ENCODE results near the gene GARIN5A.
A peak's percentile ranks its signal among the peaks of the same experiment; 100 is the strongest.
"Not testable (repeated sequence)": the region's sequence is repeated elsewhere in the genome, so short reads cannot be mapped to it uniquely, and the experiment has no call there.

Gene GARIN5A

GRCh38 chr19:50473336-50473735 lies 3.3 kb downstream of the GARIN5A start:
- peaks cover 0 to 16% (median 11%) of the 10 kb centered on the region in 4 experiments for H3K4me1 ChIP-seq (ENCODE audit: control extremely low read depth in 1 of 4, control insufficient read depth in 4 of 4, insufficient read depth in 4 of 4, low read length in 3 of 4)
- H3K27ac ChIP-seq (ENCODE audit: insufficient read depth in 1 of 2, low read depth in 1 of 2, low read length in 2 of 2, poor library complexity in 1 of 2, severe bottlenecking in 2 of 2); H3K9me3 ChIP-seq (ENCODE audit: control extremely low read depth in 1 of 5, control insufficient read depth in 4 of 5, insufficient read depth in 2 of 5, low read depth in 1 of 5, low read length in 4 of 5); H3K36me3 ChIP-seq (ENCODE audit: control insufficient read depth in 4 of 4, insufficient read depth in 4 of 4, low read length in 3 of 4); H3K27me3 ChIP-seq (replicated peaks in 2 of 5; ENCODE audit: control insufficient read depth in 4 of 5, insufficient read depth in 5 of 5, low read length in 4 of 5); POLR2A ChIA-PET; DNase-seq; H3K4me3 ChIP-seq (ENCODE audit: control insufficient read depth in 1 of 7, extremely low read depth in 1 of 7, insufficient read depth in 4 of 7, low read depth in 2 of 7, low read length in 6 of 7): not testable (repeated sequence)
- 73% methylated on average over 3 of the region's 3 CpGs for WGBS (ENCODE audit: insufficient coverage)
- CTCF ChIA-PET, result interaction anchor here (0.6 to 1.1 kb wide), 3 partner anchors 9 to 96 kb away, joined by 3 read pairs; no protein-coding TSS in a partner anchor

GRCh38 chr19:50468818-50469217 lies 7.8 kb downstream of the GARIN5A start:
- 90% methylated on average over 6 of the region's 6 CpGs for WGBS (ENCODE audit: insufficient coverage)
- CTCF ChIA-PET, result no interaction called here

GRCh38 chr19:50467566-50467965 lies 9.1 kb downstream of the GARIN5A start:
- no peak overlapping the region for H3K4me3 ChIP-seq (ENCODE audit: control insufficient read depth in 1 of 7, extremely low read depth in 1 of 7, insufficient read depth in 4 of 7, low read depth in 2 of 7, low read length in 6 of 7)
- no peaks in the 10 kb centered on the region for H3K4me1 ChIP-seq (ENCODE audit: control extremely low read depth in 1 of 4, control insufficient read depth in 4 of 4, insufficient read depth in 4 of 4, low read length in 3 of 4)
- no peak for DNase-seq
- H3K27me3 ChIP-seq (replicated peaks in 2 of 5; ENCODE audit: control insufficient read depth in 4 of 5, insufficient read depth in 5 of 5, low read length in 4 of 5), result peaks cover 0 to 2% (median 0%) of the 10 kb centered on the region in 5 experiments
- H3K9me3 ChIP-seq (ENCODE audit: control extremely low read depth in 1 of 5, control insufficient read depth in 4 of 5, insufficient read depth in 2 of 5, low read depth in 1 of 5, low read length in 4 of 5), result no peaks in the 10 kb centered on the region
- H3K27ac ChIP-seq (ENCODE audit: insufficient read depth in 1 of 2, low read depth in 1 of 2, low read length in 2 of 2, poor library complexity in 1 of 2, severe bottlenecking in 2 of 2), result no peak overlapping the region
- ChIA-PET CTCF (no interaction called here), POLR2A (no interaction called here)
- WGBS (ENCODE audit: insufficient coverage), result 90% methylated on average over 15 of the region's 18 CpGs
- no peaks in the 10 kb centered on the region for H3K36me3 ChIP-seq (ENCODE audit: control insufficient read depth in 4 of 4, insufficient read depth in 4 of 4, low read length in 3 of 4)

More at GRCh38 chr19:50468818-50469217, 7.8 kb downstream of the GARIN5A start:
- Histone ChIP-seq H3K36me3 (ENCODE audit: control insufficient read depth in 4 of 4, insufficient read depth in 4 of 4, low read length in 3 of 4) (no peaks in the 10 kb centered on the region), H3K27ac (ENCODE audit: insufficient read depth in 1 of 2, low read depth in 1 of 2, low read length in 2 of 2, poor library complexity in 1 of 2, severe bottlenecking in 2 of 2) (no peak overlapping the region), H3K4me1 (ENCODE audit: control extremely low read depth in 1 of 4, control insufficient read depth in 4 of 4, insufficient read depth in 4 of 4, low read length in 3 of 4) (no peaks in the 10 kb centered on the region), H3K4me3 (ENCODE audit: control insufficient read depth in 1 of 7, extremely low read depth in 1 of 7, insufficient read depth in 4 of 7, low read depth in 2 of 7, low read length in 6 of 7) (no peak overlapping the region), H3K27me3 (replicated peaks in 2 of 5; ENCODE audit: control insufficient read depth in 4 of 5, insufficient read depth in 5 of 5, low read length in 4 of 5) (peaks cover 0 to 2% (median 0%) of the 10 kb centered on the region in 5 experiments), H3K9me3 (ENCODE audit: control extremely low read depth in 1 of 5, control insufficient read depth in 4 of 5, insufficient read depth in 2 of 5, low read depth in 1 of 5, low read length in 4 of 5) (no peaks in the 10 kb centered on the region)
- POLR2A ChIA-PET, result no interaction called here
- DNase-seq, result no peak

GRCh38 chr19:50466706-50467039 lies 10.0 kb downstream of the GARIN5A start:
- DNase-seq, result no peak
- WGBS (ENCODE audit: insufficient coverage), result 98% methylated on average over 9 of the region's 11 CpGs
- Histone ChIP-seq H3K9me3 (ENCODE audit: control extremely low read depth in 1 of 5, control insufficient read depth in 4 of 5, insufficient read depth in 2 of 5, low read depth in 1 of 5, low read length in 4 of 5) (no peaks in the 10 kb centered on the region), H3K27me3 (replicated peaks in 2 of 5; ENCODE audit: control insufficient read depth in 4 of 5, insufficient read depth in 5 of 5, low read length in 4 of 5) (peaks cover 0 to 2% (median 0%) of the 10 kb centered on the region in 5 experiments), H3K4me1 (ENCODE audit: control extremely low read depth in 1 of 4, control insufficient read depth in 4 of 4, insufficient read depth in 4 of 4, low read length in 3 of 4) (no peaks in the 10 kb centered on the region), H3K36me3 (ENCODE audit: control insufficient read depth in 4 of 4, insufficient read depth in 4 of 4, low read length in 3 of 4) (no peaks in the 10 kb centered on the region), H3K27ac (ENCODE audit: insufficient read depth in 1 of 2, low read depth in 1 of 2, low read length in 2 of 2, poor library complexity in 1 of 2, severe bottlenecking in 2 of 2) (no peak overlapping the region), H3K4me3 (ENCODE audit: control insufficient read depth in 1 of 7, extremely low read depth in 1 of 7, insufficient read depth in 4 of 7, low read depth in 2 of 7, low read length in 6 of 7) (no peak overlapping the region)
- POLR2A ChIA-PET, result interaction anchor here (0.7 kb wide), 1 partner anchor 18 kb away, joined by 3 read pairs; no protein-coding TSS in a partner anchor
- CTCF ChIA-PET, result interaction anchor here (0.9 to 1.0 kb wide), 2 partner anchors 8 to 70 kb away, joined by 3 to 5 read pairs; no protein-coding TSS in a partner anchor

GRCh38 chr19:50465986-50466705 lies 10.5 kb downstream of the GARIN5A start:
- peak in 1 of 3 donors; percentile 33 for DNase-seq
- Histone ChIP-seq H3K9me3 (ENCODE audit: control extremely low read depth in 1 of 5, control insufficient read depth in 4 of 5, insufficient read depth in 2 of 5, low read depth in 1 of 5, low read length in 4 of 5) (no peaks in the 10 kb centered on the region), H3K27me3 (replicated peaks in 2 of 5; ENCODE audit: control insufficient read depth in 4 of 5, insufficient read depth in 5 of 5, low read length in 4 of 5) (peaks cover 0 to 2% (median 0%) of the 10 kb centered on the region in 5 experiments), H3K4me1 (ENCODE audit: control extremely low read depth in 1 of 4, control insufficient read depth in 4 of 4, insufficient read depth in 4 of 4, low read length in 3 of 4) (no peaks in the 10 kb centered on the region), H3K4me3 (ENCODE audit: control insufficient read depth in 1 of 7, extremely low read depth in 1 of 7, insufficient read depth in 4 of 7, low read depth in 2 of 7, low read length in 6 of 7) (no peak overlapping the region), H3K36me3 (ENCODE audit: control insufficient read depth in 4 of 4, insufficient read depth in 4 of 4, low read length in 3 of 4) (no peaks in the 10 kb centered on the region), H3K27ac (ENCODE audit: insufficient read depth in 1 of 2, low read depth in 1 of 2, low read length in 2 of 2, poor library complexity in 1 of 2, severe bottlenecking in 2 of 2) (no peak overlapping the region)
- POLR2A ChIA-PET, result interaction anchor here (0.7 kb wide), 1 partner anchor 17 kb away, joined by 3 read pairs; no protein-coding TSS in a partner anchor
- 78% methylated on average over 28 of the region's 29 CpGs for WGBS (ENCODE audit: insufficient coverage)
- CTCF ChIA-PET, result interaction anchor here (0.9 to 1.0 kb wide), 2 partner anchors 9 to 71 kb away, joined by 3 to 5 read pairs; no protein-coding TSS in a partner anchor

GRCh38 chr19:50465000-50465399 lies 11.6 kb downstream of the GARIN5A start:
- Histone ChIP-seq H3K27me3 (replicated peaks in 2 of 5; ENCODE audit: control insufficient read depth in 4 of 5, insufficient read depth in 5 of 5, low read length in 4 of 5) (peaks cover 0 to 4% (median 1%) of the 10 kb centered on the region in 5 experiments), H3K4me1 (ENCODE audit: control extremely low read depth in 1 of 4, control insufficient read depth in 4 of 4, insufficient read depth in 4 of 4, low read length in 3 of 4) (no peaks in the 10 kb centered on the region), H3K27ac (ENCODE audit: insufficient read depth in 1 of 2, low read depth in 1 of 2, low read length in 2 of 2, poor library complexity in 1 of 2, severe bottlenecking in 2 of 2) (no peak overlapping the region), H3K9me3 (ENCODE audit: control extremely low read depth in 1 of 5, control insufficient read depth in 4 of 5, insufficient read depth in 2 of 5, low read depth in 1 of 5, low read length in 4 of 5) (no peaks in the 10 kb centered on the region), H3K36me3 (ENCODE audit: control insufficient read depth in 4 of 4, insufficient read depth in 4 of 4, low read length in 3 of 4) (no peaks in the 10 kb centered on the region), H3K4me3 (ENCODE audit: control insufficient read depth in 1 of 7, extremely low read depth in 1 of 7, insufficient read depth in 4 of 7, low read depth in 2 of 7, low read length in 6 of 7) (no peak overlapping the region)
- no peak for DNase-seq
- POLR2A ChIA-PET, result no interaction called here
- WGBS (ENCODE audit: insufficient coverage), result 91% methylated on average over 13 of the region's 13 CpGs
- CTCF ChIA-PET, result interaction anchor here (0.6 to 1.2 kb wide), 3 partner anchors 15 to 96 kb away, joined by 3 read pairs; no protein-coding TSS in a partner anchor

GRCh38 chr19:50464348-50464747 lies 12.3 kb downstream of the GARIN5A start:
- Histone ChIP-seq H3K4me1 (ENCODE audit: control extremely low read depth in 1 of 4, control insufficient read depth in 4 of 4, insufficient read depth in 4 of 4, low read length in 3 of 4) (no peaks in the 10 kb centered on the region), H3K27ac (ENCODE audit: insufficient read depth in 1 of 2, low read depth in 1 of 2, low read length in 2 of 2, poor library complexity in 1 of 2, severe bottlenecking in 2 of 2) (no peak overlapping the region), H3K9me3 (ENCODE audit: control extremely low read depth in 1 of 5, control insufficient read depth in 4 of 5, insufficient read depth in 2 of 5, low read depth in 1 of 5, low read length in 4 of 5) (no peaks in the 10 kb centered on the region), H3K27me3 (replicated peaks in 2 of 5; ENCODE audit: control insufficient read depth in 4 of 5, insufficient read depth in 5 of 5, low read length in 4 of 5) (peaks cover 0 to 6% (median 2%) of the 10 kb centered on the region in 5 experiments), H3K36me3 (ENCODE audit: control insufficient read depth in 4 of 4, insufficient read depth in 4 of 4, low read length in 3 of 4) (no peaks in the 10 kb centered on the region), H3K4me3 (ENCODE audit: control insufficient read depth in 1 of 7, extremely low read depth in 1 of 7, insufficient read depth in 4 of 7, low read depth in 2 of 7, low read length in 6 of 7) (no peak overlapping the region)
- ChIA-PET CTCF (interaction anchor here (0.8 to 1.2 kb wide), 4 partner anchors 10 to 98 kb away, joined by 3 read pairs; no protein-coding TSS in a partner anchor), POLR2A (no interaction called here)
- WGBS (ENCODE audit: insufficient coverage), result 93% methylated on average over 19 of the region's 19 CpGs
- DNase-seq, result no peak
